ENCODE data around the gene CALU.
A peak's percentile ranks its signal among the peaks of the same experiment; 100 is the strongest.

Gene CALU

DNA sequence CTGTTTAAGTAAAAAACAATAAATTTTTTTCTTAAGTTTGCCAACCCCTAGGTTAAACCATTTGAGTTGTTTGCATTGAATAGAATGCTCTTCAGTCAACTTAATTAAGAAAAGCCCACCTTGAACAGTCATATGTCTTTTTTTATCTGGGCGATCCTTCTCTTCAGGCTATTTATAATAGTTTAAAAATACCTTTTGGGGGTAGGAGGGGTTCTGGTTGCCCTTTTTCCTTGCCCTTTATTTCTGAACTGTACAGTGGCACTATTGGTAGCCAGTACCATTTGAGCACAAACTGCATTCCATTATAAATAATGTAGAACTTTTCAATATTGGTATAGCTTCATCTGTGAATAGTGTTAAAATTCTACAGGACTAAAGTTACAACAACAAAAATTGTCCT is 13.1 kb downstream of the CALU start:
- DNase-seq: no peak

DNA sequence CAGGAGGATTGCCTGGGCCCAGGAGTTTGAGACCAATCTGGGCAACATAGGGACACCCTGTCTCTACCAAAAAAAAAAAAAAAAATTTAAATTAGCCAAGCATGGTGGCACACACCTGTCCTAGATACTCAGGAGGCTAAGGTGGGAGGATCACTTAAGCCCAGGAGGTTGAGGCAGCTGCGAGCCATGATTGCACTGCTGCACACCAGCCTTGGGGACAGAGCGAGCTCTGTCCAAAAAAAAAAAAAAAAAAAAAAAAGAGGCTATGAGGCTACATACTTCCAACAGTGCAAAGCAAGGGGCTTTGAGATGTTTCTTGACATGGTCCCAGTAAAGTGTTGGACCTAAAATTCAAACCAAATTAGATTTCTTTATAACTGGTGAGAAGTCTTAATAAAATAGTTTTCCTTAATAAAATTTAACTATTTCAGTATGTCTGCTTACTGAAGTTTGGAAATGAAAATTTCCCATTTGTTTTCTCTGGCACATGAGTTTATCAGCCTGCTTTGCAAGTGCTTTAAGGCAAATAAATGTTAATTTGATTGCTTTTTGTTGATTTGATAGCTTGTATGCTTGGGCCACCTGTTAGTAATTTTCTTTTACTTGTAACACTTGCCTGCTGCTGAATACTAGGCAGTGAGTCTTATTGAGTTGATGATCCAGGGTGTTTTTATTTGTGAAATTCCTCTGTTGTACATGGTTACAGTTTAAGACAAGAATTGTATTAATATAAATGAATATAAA is 16.1 kb downstream of the CALU start:
- DNase-seq: no peak

DNA sequence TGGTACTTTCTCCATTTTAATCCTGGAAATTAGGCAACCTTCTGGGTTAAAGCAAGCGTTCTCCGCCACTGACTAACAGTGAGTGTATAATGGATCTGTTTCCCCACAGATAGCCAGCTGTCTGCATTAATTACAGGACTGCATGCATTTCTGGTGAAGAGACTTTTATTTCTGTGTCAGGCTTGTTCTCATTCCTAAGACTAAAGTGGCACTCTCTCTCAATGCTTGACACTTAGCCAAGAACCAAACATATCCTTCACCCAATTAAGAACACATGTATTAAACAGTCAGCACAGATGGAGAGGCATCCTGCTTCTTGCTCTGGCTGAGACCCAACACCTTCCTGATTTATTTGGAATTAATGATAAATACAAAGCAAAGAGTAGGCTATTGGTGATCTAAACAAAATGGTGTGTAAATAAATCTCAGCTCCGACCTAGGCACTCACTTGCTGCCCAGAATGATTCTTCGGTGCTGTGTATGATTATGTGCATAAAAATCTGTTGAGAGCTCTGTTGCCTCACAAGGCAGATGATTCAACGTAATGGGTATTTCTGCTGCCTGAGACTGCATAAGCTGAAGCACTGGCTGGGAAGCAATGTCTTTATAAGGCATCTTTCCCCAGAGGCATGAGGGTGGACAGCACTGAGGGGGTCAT is 16.8 kb downstream of the CALU start:
- DNase-seq: peak; percentile 97

DNA sequence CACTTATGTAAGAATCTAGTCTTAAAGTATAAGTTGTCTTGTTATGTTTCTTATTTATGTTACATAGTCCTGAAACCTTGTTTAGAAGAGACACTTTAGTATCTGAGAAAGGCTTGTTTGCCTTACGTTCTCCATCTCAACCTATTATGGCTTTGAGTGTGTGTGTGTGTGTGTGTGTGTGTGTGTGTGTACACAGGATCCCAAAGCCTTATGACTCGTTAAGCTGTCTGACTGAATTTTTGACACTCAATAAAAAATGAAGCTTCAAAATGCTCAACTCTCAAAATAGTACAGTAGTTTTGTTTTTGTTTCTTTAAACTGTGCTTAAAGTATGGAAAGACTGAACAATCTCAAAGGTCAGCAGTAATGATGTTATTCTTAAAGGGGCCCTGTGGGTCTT is 18.0 kb downstream of the CALU start:
- DNase-seq: no peak

DNA sequence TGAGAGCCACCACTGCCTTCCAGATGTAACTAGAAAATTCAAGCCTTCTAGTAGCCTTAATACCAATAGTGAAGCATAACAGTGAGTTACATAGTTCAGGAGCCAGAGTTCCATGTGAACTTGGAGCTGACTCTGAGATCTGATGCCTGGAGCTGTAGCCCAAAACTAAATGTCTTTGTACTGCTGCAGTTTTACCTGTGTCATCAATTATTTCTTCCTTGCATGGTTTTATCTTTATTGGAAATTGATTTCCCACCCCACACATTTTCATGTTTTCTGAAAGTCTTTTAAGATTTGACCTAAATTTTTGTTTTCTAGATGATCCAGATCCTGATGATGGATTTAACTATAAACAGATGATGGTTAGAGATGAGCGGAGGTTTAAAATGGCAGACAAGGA is 19.4 kb downstream of the CALU start:
- no peak for DNase-seq

DNA sequence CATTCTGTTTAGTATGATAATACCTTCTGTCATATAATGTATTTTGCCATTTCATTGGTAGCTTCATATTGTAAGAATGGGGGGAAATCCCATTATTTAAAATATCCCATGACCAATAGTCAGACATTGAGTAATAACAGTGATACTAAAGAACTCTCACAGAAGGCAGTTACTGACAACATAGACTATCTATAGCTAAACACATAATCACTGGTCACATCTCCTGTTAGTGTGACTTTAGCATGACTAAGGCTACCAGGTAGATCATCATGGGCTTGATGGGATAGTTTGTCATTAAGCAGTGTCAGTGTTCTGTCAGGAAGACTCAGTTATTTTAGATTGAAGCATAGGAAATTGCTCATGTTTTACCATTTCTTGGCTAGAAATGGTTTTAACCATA is 20.1 kb downstream of the CALU start:
- DNase-seq: no peak

DNA sequence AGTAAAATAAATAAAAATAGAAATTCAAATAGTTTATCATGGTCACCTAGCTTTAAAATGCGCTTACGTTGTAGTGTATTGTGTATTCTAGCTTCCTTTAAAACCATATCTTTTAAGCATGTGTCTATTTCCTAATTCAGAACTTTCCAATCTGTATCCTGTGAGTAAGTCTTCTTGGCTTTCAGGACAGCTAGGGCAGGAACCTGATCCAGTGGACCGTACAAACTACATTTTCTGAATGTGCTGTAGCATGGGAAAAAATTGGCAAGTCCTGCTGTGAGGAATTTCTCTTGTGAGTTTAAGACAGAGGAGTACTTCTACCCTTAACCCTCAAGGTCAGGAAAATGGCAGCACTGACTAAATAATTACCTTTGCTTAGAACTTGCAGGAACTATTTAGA is 24.4 kb downstream of the CALU start:
- no peak for DNase-seq

DNA sequence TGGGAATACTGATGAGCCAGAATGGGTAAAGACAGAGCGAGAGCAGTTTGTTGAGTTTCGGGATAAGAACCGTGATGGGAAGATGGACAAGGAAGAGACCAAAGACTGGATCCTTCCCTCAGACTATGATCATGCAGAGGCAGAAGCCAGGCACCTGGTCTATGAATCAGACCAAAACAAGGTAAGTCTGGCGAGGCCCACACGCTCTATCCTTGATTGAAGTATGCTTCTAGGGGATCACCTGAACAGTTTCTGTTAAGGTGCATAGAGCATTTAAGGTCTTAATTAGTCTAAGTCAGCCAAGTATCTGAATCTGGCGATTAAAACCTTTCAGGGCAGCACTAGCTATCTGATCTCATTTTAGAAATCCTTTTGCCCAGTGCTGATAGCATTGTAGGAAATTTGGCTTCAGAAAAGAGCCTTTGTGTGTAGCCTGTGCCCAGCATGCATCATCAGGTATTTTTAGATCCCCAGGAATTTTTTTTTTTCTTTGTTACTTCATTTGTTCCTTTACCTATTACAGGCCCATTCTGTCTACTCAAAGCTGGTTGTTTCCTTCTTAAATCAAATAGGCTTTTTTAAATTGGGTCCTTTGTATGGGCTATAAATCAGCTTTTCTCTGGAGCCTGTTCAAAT is 28.4 kb downstream of the CALU start:
- no peak for DNase-seq

DNA sequence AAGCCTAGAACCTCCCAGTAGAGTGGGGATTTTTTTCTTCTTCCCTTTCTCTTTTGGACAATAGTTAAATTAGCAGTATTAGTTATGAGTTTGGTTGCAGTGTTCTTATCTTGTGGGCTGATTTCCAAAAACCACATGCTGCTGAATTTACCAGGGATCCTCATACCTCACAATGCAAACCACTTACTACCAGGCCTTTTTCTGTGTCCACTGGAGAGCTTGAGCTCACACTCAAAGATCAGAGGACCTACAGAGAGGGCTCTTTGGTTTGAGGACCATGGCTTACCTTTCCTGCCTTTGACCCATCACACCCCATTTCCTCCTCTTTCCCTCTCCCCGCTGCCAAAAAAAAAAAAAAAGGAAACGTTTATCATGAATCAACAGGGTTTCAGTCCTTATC is 31.1 kb downstream of the CALU start:
- no peak for DNase-seq

DNA sequence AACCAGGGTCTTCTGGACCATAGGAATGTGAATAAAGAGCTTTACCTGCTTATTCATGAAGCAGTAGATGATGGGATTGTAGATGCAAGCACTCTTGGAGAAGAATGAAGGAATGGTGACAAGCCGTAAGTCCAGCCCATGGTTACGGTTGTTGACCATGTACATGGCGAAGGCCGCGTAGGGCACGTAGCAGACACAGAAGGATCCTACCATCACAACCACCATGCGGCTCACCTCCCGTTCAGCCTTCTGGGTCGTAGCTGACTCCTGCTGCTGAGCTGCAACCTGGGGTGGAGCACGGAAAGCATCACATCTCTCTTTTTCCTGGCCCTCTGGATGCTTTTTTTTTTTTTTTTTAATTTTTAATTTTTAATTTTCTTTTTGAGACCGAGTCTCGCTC is 34.4 kb downstream of the CALU start:
- no peak for DNase-seq

DNA sequence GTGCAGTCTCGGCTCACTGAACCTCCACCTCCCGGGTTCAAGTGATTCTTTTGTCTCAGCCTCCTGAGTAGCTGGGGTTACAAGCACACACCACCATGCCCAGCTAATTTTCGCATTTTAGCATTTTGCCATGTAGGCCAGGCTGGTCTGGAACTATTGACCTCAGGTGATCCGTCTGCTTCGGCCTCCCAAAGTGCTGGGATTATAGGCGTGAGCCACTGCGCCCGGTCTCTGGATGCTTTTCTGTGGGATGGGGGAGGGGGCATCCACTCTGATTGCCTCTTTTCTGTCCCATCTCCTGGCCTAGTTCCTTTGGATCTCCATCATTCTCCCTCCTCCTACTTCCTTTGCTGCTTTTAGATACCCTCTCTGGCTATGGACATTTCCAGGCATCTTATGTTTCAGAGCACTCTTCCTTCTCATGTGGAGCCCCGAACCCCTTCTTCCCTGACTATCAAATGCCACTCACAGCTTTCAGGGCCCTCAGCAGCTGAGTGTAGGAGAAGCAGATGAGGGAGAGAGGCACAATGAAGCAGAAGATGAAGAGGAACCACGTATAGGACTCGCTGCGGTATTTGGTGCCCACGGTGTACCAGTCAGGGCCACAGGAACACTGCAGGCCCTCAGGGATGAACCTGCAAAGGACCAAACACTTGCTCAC is 35.0 kb downstream of the CALU start:
- no peak for DNase-seq

DNA sequence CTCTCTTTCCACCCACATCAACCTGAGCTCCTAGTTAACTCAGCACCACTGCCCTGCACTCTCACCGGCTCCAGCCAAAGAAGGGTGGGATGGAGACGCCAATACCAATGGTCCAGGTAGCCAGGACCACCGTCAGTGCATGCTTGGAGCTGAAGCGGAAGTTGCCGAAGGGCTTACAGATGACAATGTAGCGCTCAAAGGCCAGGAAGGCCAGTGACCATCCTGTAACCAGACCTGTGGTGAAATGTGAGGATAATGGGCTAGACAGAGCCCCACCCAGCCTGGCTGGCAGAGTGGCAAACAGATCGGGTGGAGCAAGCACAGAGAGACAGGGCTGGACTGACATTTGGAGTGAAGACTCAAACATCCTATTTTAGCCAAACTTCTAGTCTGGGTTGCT is 35.8 kb downstream of the CALU start:
- no peak for DNase-seq

DNA sequence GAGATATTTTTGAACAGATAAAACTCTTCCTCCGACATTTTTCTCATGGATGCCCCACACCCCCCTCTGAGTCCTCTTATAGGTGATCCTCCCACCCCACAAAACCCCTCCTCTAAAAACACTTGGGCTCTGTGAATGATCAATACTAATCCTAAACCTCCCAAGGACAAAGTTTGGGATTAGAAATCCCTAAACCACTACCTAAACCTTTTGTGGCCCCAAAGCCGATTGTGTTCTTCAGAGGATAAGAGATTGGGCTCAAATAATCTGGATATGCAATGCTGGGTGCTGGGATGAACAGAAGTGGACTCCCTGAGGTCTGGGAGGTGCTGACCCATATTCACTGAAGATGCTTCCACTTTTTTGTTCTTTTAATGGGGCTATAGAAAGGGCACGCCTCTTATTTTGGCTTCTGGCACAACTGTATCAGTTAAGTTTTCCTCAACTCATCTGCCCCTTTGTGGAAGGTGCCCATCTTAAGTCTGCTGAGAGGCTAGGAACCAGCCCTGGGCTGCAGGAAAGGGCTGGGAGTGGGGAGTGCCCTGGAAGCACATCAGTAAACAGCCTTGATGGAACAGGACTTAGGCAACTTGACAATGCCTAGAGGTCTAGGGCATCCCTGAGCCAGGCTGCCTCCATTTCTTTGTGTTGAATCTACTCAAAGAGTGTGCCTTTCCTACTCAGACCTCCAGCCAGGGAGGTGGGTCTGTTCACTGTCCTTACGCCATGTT is 36.8 kb downstream of the CALU start, which contains the start of gene OPN1SW:
TSS of gene OPN1SW (minus strand) at position 51 of the 731 bp plus-strand sequence. CDS start at position 38, 13 bp downstream.
- no peak for DNase-seq

DNA sequence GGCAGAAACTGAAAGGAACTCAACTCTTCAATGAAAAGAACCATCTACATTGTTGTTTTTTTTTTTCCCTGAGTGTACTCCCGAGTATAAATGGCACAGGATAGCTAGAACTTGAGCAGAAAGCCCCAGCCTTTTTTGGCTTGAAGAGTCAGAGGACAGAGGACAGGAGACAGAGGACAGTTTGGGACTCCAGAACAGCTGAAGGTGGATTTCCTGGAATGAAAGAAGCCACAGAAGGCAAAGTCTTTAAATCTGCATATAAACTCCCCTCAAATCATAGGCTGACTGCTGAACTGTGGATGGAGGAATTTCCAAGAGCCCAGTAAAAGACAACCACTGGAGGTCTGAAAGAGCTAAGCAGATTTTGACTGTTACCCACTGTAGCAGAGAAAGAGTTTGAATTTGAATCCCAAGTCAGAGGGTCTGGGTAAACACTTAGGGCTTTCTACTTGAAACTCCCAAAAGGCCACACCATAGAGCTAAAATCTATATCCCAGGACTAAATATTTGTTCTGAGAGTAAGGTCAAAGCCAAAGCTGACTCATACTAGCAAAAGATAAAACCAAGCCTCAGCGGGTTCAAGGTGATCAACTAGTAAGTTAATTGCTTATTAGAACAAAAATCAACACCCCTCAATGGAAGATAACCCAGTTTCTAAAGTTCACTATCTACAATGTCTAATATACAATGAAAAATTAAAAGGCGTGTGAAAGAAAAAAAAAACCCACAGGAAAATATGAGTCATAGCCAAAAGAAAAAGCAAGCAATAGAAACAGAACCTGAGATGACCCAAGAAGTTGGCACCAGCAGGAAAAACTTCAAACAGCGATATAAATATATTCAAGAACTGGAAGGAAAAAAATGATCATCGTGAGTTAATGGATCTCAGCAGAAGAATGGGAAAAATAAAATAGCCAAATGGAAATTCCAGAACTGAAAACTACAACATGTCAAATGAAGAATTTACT is 38.3 kb downstream of the CALU start:
- no peak for DNase-seq

DNA sequence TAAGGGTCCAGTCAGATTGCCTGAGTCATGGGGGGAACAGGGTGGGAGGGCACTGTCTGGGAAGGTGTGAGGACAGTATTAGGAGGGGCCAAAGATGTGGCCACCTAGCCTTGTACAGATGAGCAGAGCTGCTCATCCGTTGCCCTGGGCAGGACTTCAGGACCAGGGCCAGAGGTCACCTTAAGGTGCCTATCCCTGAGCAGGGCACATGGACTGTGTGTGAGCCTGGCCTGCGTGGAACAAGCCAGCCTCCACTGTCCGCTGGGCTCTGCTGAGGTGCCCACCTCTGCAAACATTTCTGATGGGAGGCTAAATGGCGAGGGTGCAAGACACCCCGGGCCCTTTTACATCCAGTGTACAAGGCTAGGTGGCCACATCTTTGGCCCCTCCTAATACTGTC is 39.8 kb downstream of the CALU start:
- DNase-seq: no peak

DNA sequence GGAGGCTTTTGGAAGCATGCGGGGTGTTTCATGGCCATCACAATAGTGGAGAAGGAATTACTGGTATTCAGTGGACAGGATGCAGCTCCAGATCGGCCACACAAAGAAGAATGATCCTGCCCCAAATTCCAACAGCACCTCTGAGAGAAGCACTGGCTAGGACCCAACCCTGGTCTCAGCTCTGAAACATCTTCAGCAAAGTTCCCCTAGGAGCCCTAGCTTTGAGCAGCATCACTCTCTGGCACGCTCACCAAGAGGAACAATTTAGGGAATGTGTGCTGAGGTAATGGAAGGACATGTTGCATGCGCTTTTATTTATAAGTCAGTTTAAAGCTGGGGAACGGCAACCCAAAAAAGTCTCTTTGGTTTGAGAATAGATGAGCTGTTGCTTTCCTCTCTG is 42.0 kb downstream of the CALU start:
- DNase-seq: peak; percentile 93

DNA sequence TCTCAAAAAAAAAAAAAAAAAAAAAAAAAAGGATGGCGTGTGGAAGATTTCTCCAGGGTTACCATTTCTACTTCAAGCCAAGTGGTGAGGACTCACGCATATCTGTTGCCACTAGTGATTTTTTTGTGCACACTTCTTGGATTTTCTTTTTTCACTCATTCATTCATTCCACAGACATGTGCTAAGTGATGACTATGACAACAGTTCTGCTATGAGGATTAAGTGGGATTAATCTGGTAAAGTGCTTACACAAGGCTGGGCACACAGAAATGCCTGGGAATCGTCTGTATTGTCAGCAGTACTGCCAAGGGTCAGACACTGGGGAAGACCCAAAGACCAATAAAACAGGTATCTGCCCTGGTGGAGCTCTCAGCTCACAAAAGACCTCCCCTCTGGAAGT is 42.7 kb downstream of the CALU start:
- DNase-seq: no peak

DNA sequence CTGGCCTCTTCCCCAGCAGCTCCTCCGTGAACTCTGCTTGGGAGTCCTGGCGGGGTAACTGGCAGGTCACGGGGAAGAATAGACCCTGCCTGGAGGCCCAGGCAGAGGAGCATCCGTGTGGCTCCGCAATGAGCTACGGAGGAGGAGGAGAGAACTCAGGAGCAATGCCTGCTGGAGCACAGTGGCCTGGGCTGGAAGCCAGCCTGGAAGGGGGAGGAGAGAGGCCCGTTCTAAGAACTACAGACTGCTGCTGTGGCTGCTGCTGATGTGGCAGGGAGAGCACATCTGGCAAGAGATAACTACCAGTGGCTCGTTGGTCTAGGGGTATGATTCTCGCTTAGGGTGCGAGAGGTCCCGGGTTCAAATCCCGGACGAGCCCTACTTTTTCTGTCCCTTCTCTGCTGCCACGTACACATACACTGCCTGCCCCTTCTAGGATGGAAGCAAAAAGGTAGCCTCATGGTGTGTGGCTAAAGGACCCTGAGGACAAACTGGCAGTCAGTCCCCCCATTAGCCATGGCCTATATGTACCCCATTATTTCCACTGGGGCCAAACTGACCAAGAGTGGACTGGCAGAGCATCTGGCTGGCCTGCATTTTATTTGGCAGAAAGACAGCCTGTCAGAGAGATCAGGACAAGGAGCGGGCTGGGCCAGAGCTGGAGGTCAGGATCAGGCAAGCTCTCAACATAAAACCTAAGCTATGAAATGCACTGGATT is 44.1 kb downstream of the CALU start:
- peak; percentile 92 for DNase-seq

DNA sequence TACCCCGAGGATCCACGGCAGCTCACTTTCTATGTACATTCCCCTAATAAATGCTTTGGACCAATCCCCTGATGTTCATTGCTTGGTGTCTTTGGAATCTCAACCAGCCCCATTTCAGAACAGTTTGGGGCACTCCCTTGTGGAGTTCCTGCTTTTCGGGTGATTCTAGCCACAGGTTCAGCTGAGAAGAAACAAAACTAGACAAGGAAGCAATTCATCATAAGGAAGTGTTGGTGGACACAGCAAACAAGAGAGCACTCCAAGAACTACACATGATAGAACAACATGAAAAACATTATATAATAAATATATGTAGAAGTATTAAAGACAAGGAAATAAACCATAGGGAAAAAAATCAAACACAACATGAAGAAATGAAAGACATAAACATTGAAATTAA is 46.6 kb downstream of the CALU start:
- DNase-seq: no peak

DNA sequence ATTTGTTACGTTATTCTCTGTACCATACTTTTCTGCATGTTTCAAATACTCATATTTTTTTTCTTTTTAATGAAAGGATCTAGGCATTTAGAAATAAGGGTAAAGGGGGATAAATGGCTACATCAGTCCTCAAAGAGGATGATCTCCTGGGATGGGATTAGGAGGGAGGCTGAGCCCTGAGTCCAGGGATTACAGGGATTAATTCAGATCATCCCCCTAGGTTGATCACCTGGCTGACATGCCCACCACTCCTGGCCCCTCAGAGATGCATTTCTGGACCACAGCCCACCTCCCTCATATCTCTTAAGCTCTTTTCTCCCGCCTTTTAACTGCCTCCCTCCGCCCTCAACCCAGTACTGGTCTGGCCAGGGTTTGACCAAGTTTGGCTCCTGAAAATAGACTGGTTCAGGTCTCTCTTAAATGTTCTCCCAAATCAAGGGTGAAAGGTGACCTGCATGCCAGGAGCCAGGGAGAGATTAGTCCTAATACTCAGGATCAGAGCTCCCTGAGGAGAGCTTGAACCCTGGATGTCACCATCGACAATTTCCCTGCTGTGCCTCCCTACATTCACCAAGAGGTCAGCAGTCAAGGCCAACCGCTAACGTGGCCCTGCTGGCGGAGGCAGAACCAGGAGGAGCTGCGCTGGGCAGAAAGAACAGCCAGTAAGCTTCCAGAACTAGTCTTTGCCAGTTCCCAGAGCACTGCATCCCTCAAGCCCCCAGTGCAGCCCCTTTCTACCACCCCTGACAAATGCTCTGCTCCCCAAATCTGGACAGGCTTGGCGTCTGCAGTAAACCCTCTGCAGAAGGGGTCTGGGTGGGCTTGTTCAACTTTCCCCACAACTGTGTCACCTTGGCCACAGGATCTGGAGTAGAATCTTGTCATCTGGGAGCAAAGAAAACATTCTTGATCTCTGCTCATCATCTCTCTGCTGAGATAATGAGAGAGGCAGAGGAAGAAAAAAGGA is 49.6 kb downstream of the CALU start:
- DNase-seq: no peak

Measured in fibroblast of upper back skin (primary cell).